ENCODE measurements around the gene FHAD1.
"Not testable (repeated sequence)": the region's sequence is repeated elsewhere in the genome, so short reads cannot be mapped to it uniquely, and the experiment has no call there.

The FHAD1 gene

DNA sequence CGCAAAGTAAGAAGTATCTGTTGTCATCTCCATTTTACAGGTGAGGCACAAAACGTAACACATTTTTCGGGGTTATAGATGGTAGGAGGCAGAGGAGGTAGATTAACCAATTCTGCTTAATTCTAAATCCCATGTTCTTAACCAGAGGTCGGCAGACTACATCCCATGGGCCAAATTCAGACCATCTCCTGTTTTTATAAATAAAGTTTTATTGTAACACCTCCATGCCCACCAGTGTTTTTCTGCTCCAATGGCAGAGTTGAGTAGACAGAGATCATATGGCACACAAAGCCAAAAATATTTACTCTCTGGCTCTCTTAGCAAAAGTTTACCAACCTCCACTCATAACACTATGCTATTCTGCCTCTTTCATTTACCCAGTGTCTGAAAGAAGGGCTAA, 30.9 kb downstream of the FHAD1 start:
- no peak for DNase-seq

DNA sequence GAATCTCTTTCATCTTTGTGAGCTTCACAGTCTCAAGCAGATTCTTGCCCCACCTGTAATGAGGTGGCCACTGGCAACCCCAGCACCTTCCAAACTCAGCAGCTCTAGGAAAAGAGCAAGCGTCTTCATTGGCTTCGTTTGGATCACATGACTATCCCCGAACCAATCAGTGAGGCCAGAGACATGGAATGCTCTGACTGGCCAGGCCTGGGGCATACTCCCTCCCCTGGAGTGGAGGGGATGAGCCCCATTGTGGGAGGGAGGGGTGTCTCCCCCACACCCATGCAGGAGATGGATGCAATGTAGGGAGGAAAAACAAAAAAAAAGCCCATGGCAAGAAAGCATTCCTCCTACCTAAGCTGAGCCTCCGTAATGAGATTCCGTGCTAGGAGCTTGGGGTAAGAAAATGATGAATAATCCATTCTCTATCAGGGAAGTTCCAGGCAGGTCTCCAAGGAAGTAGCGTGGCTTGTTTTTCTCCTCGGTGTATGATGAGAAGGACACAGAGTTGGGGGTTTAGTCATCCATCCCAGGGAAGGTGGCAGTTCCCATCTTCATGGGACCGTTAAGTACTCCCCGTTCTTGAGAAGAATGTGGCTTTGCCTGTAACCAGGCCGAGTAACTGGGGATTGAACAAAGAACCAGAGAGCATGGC, 32.7 kb downstream of the FHAD1 start:
- DNase-seq = no peak

DNA sequence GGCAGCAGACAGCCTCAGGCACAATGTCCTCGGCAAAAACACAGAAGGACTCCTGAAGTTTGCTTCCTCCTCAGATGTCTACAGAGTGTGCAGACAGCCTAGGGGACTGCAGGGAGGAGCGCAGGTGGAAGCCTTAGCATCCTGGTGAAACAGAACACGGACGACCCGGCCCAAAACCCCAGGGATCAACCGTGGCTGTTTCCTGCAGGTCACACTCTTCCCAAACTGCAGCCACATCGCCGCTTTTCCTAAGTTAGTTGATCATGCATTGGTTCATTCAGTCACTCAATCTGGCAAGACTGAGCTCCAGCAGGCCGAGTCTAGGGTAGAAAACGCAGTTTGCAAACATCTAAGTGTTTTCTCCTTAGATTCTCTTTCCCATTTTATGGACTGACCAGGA, 33.4 kb downstream of the FHAD1 start:
- no peak for DNase-seq

DNA sequence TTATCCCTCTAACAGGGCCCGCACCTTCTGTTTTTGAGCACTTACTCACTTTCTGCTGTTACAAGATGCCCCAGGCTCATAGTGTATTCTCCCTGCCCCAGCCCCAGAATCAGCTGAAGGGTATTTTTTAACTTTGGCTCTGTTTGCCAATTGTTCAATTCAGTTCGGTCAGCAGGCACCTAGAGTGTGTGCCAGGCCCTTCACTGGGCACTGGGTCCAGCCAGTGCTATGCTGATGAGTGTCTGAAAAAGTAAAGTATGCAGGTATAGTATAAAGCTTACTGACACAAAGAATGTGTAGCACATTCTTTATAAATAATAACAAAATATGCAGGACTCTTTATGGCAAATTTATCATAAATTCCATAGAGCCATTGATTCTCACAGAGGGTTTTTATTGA, 35.0 kb downstream of the FHAD1 start:
- DNase-seq = no peak

DNA sequence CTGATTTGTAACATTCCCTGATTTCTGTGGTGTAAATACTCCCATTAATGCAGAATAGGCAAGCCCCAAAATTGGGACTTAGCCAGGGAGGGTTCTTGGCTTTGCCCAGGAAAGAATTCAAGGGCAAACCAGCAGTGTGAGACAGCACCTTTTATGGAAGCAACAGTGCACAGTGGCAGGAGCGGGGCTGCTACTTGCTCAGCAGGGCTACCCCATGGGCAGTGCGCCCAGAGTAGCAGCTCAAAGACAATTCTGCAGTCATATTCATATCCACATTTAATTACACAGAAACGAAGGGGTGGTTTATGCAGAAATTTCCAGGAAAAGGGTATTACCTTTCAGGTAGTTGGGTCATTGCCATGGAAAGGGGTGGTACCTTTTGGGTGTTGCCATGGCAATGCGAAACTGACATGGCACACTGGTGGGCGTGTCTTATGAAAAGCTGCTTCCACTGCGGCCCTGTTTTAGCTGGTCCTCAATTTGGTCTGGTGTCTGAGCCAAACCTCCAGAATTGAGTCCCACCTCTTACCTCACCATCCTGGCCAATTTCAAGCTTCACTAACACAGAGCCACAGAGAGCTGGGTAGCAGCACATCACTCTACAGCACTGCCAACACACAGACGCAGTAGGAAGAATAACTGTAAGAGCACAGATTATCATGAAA, 35.9 kb downstream of the FHAD1 start:
- DNase-seq = no peak

DNA sequence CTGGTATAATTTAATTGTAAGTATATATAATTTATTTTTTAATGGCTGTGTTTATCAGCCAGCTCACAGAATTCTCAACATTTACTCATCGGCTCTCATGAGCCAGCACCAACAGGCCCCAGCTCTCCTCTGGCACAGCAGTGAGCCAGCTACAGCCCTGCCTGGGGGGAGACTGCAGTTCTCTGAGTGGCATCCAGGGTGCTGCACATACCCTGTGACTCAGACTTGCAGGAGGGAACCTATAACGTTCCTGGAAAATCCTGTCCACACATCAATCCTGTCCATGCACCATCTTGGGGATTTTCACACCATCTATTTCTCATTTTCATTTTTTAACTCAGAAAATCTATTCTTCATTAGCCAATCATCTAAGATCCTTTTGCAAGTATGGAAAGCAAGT, 36.5 kb downstream of the FHAD1 start:
- no peak for DNase-seq

DNA sequence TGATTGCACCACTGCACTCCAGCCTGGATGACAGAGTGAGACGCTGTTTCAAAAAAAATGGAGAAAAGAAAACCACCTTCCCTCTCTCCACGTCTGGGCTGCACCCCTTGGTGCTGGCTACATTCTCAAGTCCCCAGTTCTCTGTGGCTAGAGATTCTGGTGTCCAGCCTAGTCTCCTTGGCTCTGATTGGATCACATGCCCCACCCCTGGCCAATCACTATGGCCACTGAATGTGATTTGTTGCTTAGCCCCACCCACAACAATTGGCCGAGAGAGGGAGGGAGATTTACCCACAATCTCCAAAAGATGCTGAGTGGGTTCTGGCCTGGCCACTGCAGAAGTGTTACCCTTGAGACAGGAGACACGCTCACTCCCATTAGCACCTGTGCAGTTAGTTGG, 39.4 kb downstream of the FHAD1 start:
- no peak for DNase-seq

DNA sequence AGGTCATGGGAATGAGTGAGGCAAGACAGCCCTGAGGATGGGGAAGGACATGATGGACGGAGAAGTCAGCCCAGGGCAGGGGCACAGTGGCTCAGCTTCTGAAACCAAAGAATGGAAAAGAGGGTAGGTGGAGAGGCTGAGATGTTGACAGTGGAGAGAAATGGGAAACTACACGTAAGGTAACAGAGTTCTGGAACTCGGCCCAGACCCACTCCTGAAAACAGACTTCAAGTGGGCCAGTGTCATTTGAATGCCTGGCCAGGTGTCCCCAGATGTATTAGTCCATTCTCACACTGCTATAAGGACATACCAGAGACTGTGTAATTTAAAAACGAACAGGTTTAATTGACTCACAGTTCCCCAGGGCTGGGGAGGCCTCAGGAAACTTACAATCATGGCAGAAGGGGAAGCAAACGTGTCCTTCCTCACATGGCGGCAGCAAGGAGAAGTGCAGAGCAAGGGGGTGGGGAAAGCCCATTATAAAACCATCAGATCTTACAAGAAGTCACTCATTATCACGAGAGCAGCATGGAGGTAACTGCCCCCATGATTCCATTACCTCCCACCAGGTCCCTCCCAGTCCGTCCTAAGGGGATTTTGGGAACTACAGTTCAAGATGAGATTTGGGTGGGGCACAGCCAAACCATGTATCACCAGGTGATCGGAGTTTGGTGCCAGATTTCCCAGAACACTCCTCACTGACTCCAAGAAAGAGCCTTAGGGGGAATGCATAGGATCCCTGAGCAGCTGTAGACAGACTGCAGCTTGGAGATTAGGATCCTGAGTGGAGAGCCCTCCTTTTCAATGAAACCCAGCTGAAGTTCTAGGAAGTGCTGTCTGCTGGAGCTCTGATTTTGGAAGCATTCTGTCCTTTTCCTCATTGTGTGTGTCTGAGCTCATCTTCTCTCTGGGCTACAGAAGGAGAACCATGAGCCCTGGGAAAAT, 40.3 kb downstream of the FHAD1 start:
- DNase-seq = no peak

DNA sequence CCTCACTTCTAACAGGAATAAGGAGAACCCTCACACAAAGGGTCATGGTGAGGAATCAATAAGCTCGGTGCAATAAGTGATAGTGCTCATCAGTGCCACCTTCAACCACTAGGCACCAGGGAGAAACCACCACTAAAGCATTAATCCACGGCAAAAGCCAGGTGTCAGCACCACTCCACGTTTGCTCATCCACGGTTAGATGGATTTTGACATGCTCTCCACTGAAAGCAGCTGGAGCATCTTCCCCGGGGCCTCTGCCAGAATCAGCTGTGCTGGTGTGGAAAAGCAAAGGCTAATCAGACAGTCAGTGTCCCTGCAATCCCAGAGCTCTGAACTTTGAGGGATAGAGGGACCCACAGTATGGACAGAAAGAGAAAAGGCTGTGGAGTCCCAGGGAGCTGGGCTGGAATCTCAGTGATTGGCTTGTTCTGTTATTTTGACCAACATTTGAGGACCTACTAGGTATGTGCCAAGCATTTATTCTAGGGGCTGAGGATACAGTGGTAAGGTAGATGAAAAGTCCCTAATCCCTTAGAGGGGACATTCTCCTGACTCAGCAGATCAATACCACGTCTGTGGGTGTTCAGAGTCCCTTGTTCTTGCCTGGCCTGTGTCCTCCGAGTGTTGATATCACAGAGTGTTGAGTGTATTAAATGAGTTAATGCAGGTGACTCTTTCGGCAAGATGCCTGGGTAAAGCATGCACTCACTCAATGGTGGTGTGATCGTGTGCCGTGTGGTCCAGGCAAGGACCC, 41.3 kb downstream of the FHAD1 start:
- DNase-seq = no peak

DNA sequence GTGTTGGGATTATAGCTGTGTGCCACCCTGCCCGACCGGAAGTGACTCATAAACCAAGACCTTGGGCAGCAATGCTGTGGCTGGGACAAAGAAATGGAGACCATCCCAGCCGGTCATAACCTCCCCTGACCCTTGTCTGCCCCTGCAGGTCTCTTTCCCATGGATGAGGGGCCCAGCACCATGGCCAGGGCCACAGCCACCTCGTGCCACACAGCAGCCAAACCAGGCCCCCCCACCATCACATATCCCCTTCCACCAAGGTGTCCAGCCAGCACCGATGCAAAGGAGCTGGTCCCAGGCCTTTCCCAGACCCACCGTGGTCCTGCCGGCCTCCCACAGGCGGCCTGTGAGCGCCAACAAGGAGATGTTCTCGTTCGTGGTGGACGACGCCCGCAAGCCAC, 42.2 kb downstream of the FHAD1 start:
- DNase-seq = no peak

DNA sequence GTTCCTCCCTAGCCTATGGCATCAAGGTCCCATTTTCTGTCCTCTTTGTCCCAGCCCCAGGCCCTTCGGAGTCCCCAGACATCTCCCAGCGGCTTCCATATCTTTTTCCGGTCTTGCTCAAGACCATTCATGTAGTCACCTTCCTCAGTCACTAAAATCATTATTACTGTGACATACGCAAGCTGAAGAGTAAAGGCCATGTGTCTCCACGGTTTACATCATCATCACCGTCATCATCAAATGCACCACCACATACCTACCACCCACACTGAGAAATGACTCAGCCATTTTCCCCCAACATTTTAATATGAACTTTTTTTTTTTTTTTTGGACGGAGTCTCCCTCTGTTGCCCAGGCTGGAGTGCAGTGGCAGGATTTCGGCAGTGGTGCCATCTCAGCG, 43.4 kb downstream of the FHAD1 start:
- no peak for DNase-seq

DNA sequence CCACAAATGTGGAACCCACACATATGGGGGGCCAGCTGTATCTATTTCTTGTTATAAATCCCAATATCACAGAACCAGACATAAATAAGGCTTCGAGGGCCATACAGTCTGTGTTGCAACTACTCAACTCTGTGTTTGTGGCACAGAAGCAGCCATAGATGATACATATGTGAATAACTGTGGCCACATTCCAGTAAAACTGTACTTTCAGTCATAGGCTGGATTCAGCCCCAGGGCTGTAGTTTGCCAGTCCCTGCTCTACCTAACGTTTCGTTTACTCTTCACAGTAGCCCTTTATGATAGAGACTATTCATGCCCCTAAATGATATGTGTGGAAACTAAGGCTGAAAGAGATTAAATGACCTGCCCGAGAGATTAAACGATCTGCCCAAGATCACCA, 48.7 kb downstream of the FHAD1 start:
- no peak for DNase-seq

DNA sequence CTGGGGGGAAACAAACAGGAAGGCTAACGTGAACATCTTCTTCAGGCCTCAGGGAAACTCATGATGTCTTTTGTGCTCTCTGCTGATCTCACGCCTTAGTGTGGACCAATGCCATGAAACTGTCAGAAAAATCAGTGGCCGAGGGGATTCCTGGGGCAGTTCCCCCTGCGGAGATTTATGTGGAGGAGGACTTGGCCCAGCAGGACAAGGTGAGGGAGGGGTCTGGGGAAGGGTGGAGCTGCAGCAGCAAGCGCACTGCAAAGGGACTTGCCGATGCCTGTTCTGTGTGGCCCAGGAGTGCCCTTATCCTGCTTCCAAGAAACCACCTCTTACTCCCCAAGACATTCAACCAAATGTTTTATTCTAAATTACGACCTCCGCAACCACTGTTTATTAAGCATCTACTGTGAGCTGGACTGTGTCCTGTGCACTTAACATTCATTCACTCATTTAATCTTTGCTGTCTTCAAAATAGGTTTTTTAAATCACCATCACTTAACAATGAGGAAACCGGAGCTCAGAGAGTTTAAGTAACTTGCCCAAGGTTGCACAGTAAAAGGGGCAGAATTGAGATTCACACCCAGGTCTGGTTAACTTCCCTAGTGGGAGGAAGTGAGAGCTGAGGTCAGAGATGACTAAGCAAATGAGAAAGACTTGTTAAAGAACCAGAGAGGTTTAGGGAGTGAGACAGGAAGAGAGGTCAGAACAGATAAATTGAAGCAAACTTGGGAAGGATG, 49.7 kb downstream of the FHAD1 start:
- DNase-seq = no peak

DNA sequence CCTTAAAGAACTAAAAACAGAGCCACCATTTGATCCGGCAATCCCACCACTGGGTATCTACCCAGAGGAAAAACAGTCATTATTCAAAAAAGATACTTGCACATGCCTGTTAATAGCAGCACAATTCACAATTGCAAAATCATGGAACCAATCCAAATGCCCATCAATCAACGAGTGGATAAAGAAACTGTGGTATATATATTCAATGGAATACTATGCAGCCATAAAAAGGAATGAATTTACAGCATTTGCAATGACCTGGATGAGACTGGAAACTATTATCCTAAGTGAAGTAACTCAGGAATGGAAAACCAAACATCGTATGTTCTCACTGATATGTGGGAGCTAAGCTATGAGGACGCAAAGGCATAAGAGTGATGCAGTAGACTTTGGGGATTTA, 51.0 kb downstream of the FHAD1 start:
- not testable (repeated sequence) for DNase-seq

DNA sequence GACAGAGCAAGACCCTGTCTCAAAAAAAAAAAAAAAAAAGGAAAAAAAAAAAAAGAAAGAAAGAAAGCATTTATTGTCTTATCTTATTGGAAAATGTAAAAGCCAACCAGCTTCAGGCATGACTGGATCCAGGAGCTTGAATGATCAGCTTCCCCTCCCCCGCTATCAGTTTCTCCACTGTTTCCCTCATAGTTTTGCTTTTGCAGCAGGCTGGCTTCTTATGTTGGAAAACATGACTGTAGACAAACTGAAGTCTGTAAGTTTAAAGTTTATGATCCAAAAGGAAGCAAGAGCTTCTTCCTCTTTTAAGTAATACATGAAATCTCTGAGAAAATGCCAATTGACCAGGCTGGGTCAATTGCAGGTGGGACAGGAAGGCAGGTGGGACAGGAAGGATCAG, 52.2 kb downstream of the FHAD1 start:
- no peak for DNase-seq

DNA sequence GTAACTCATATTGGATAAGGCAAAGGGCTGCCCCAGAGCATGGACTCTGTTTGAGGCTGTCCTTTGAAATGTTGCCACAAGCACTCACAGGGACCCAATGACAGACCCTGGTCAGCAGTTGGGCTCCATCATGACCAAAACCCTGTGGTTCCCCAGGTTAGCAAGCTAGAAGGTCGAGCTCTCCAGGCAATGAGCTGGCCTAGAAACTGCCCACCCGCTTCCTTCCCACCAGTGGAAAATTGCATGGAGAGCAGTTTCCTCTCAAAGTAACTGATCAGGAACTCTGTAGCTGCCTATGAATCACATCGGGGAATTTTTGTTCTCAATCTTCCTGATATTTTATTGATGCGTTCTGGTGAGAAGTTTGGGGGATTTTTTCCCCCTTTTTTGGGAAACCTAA, 52.8 kb downstream of the FHAD1 start:
- no peak for DNase-seq

DNA sequence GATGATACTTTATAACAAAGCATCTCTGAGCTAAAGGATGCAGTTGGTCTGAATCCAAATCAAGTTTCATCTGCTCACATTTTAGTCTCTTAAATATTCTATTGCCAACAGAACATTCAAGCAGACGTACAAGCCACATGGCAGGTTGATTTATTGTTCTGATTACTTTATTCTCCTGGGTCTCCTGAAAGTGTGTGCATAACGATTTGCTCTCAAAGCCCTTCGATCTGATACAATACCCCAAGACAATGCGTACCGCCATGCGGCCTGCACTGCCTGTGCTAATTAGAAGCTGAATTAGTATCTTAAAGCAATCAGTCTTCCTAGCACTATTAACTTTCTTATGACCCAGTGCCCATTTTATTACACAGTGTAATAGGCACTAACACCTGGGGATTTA, 56.9 kb downstream of the FHAD1 start:
- DNase-seq = no peak

DNA sequence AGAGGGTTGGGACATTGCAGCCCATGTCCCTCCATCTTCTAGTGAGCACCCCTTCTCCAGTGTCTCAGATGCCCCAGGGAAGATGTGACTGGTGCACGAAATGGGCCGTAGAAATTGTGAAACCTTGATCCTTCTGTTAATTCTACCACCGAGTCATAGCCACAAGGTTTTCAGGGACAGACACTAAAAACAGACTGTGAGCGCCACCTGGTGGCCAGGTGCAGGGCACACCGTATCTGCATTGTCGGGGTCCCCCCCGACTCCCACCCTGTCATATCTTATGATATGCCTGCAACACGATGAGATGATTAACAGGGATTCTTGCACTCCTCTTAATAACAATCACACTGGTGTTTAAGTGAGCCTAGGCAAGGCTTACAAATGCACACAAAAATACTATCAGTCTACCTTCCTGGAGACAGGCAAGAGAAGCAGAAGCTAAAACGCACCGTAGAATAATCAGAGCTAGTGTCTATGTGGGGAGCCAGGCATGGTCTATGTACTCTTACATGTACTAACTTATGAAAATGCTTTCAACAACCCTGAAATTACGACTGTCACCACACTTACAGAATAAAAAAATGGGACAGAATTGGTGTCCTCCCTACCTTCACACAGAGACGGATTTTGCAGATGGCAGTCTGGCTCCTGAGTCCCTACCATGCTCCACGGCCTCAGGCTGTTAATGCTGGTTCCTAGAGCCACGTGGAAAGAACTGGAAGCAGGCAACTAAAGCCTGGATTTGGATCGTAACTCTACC, 57.9 kb downstream of the FHAD1 start:
- peak; percentile 21 for DNase-seq

DNA sequence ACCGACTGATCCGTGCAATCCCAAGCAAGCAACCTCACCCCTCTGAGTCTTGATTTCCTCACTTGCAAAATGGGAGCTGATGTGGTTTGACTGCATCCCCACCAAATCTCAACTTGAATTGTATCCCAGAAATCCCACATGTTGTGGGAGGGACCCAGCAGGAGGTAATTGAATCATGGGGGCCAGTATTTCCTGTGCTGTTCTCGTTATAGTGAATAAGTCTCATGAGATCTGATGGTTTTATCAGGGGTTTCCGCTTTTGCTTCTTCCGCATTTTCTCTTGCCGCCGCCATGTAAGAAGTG, 58.4 kb downstream of the FHAD1 start:
- no peak for DNase-seq

DNA sequence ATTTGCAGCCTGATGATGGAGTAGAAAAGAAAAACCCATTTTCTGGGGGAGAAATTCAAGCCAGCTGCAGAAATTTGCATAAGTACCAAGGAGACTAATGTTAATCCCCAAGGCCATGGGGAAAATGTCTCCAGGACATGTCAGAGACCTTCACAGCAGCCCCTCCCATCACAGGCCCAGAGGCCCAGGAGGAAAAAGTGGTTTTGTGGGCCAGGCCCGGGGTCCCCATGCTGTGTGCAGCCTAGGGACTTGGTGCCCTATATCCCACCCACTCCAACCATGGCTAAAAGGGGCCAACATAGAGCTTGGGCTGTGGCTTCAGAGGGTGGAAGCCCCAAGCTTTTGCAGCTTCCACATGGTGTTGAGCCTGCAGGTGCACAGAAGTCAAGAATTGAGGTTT, 59.3 kb downstream of the FHAD1 start:
- not testable (repeated sequence) for DNase-seq

DNA sequence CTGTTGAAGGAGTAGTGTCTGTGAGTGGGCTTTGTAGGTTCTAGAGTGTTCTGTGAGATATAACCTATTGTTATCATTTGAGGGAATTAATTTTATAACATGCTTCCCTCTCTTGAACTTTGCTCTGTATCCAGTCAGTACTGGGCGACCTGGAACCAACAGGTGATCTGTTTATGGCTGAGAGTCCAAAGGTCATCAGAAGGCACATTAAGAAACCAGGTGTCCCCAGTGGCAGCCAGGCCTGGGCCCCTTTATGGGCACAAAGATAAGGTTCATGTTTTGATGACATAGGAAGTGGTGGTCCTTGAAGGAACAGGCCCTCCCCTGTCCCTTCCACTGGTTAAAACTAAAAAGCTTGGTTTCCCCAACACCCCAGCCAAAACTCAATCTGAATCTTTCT, 61.1 kb downstream of the FHAD1 start:
- DNase-seq = no peak

DNA sequence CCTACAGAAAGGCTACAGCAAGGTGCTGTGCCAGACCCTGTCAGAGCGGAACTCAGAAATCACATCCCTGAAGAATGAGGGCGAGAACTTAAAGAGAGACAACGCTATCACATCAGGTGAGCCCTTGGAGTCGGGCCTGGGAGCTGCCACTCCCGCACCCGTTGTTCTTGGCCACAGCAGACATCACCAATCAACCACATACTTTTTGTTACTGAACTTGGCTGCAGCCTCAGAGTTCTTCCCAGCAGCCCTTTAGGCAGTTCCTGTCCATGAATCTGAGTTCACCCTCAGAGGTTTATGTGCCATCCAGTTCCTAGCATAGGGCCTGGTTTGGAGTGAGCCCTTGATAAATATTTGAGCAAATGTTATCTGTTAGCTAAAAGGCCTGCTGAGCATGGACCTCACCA, 61.6 kb downstream of the FHAD1 start:
- no peak for DNase-seq
